ENCODE results near the gene DLD.

DLD gene

GRCh38 chr7:107957436-107957835 lies 66.5 kb downstream of the DLD start:
- no peak for ATAC-seq (ENCODE audit: low read depth)
- H3K4me1 ChIP-seq (ENCODE audit: insufficient read depth, poor library complexity, severe bottlenecking) = peaks cover 18% of the 10 kb centered on the region
- no peaks in the 10 kb centered on the region for H3K9me3 ChIP-seq (ENCODE audit: severe bottlenecking)
- H3K4me3 ChIP-seq (ENCODE audit: severe bottlenecking) = no peak overlapping the region
- H3K27me3 ChIP-seq (ENCODE audit: insufficient read depth, poor library complexity, severe bottlenecking) = no peaks in the 10 kb centered on the region
- DNase-seq (ENCODE audit: low spot score) = no peak
- no peak for TF ChIP-seq CTCF (IDR thresholded peaks at IDR 0.05; ENCODE audit: poor library complexity, severe bottlenecking)
- peaks cover 100% of the 10 kb centered on the region for H3K36me3 ChIP-seq (ENCODE audit: low read depth)
- H3K27ac ChIP-seq (ENCODE audit: poor library complexity, severe bottlenecking) = peak overlapping the region; percentile 96

GRCh38 chr7:107958764-107959526 lies 68.0 kb downstream of the DLD start:
- no peak for TF ChIP-seq CTCF (IDR thresholded peaks at IDR 0.05; ENCODE audit: poor library complexity, severe bottlenecking)
- Histone ChIP-seq H3K4me1 (ENCODE audit: insufficient read depth, poor library complexity, severe bottlenecking) (peaks cover 6% of the 10 kb centered on the region), H3K27ac (ENCODE audit: poor library complexity, severe bottlenecking) (peak overlapping the region; percentile 96), H3K27me3 (ENCODE audit: insufficient read depth, poor library complexity, severe bottlenecking) (no peaks in the 10 kb centered on the region), H3K36me3 (ENCODE audit: low read depth) (peaks cover 100% of the 10 kb centered on the region), H3K4me3 (ENCODE audit: severe bottlenecking) (no peak overlapping the region), H3K9me3 (ENCODE audit: severe bottlenecking) (no peaks in the 10 kb centered on the region)
- ATAC-seq (ENCODE audit: low read depth) (peak; percentile 77), DNase-seq (ENCODE audit: low spot score) (no peak)

DNA sequence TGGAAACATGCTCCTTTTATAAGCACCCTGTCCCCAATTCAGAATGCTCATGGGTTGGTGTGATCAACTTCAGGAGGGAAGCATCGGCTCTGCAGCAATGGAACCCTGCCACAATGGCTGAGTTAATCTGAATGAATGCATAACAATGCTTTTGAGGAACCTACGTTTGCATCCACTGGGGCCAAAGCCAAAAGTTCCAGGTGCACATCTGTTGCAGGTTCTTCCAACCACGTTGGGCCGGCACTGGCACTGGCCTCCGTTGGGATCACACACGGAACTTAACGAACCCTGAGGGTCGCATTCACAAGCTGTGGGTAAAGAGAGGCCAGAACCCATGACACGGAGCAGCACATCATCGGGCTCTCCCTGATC lies 68.5 kb downstream of the DLD start:
- peaks cover 100% of the 10 kb centered on the region for H3K36me3 ChIP-seq (ENCODE audit: low read depth)
- ATAC-seq (ENCODE audit: low read depth) (no peak), DNase-seq (ENCODE audit: low spot score) (no peak)
- no peak for TF ChIP-seq CTCF (IDR thresholded peaks at IDR 0.05; ENCODE audit: poor library complexity, severe bottlenecking)
- H3K27ac ChIP-seq (ENCODE audit: poor library complexity, severe bottlenecking) = peak overlapping the region; percentile 96
- no peak overlapping the region for H3K4me3 ChIP-seq (ENCODE audit: severe bottlenecking)
- H3K4me1 ChIP-seq (ENCODE audit: insufficient read depth, poor library complexity, severe bottlenecking) = peaks cover 6% of the 10 kb centered on the region
- H3K27me3 ChIP-seq (ENCODE audit: insufficient read depth, poor library complexity, severe bottlenecking) = no peaks in the 10 kb centered on the region
- no peaks in the 10 kb centered on the region for H3K9me3 ChIP-seq (ENCODE audit: severe bottlenecking)

- DNase-seq (ENCODE audit: low spot score) = no peak
- Histone ChIP-seq H3K36me3 (ENCODE audit: low read depth) (peaks cover 100% of the 10 kb centered on the region), H3K4me1 (ENCODE audit: insufficient read depth, poor library complexity, severe bottlenecking) (no peaks in the 10 kb centered on the region), H3K9me3 (ENCODE audit: severe bottlenecking) (no peaks in the 10 kb centered on the region), H3K4me3 (ENCODE audit: severe bottlenecking) (no peak overlapping the region), H3K27me3 (ENCODE audit: insufficient read depth, poor library complexity, severe bottlenecking) (no peaks in the 10 kb centered on the region), H3K27ac (ENCODE audit: poor library complexity, severe bottlenecking) (no peak overlapping the region)
- no peak for TF ChIP-seq CTCF (IDR thresholded peaks at IDR 0.05; ENCODE audit: poor library complexity, severe bottlenecking)
- no peak for ATAC-seq (ENCODE audit: low read depth)
These were observed 69.3 kb downstream of the DLD start for GRCh38 chr7:107960272-107960671.

- no peak for TF ChIP-seq CTCF (IDR thresholded peaks at IDR 0.05; ENCODE audit: poor library complexity, severe bottlenecking)
- peaks cover 100% of the 10 kb centered on the region for H3K36me3 ChIP-seq (ENCODE audit: low read depth)
- H3K4me1 ChIP-seq (ENCODE audit: insufficient read depth, poor library complexity, severe bottlenecking) = no peaks in the 10 kb centered on the region
- no peak overlapping the region for H3K27ac ChIP-seq (ENCODE audit: poor library complexity, severe bottlenecking)
- no peaks in the 10 kb centered on the region for H3K9me3 ChIP-seq (ENCODE audit: severe bottlenecking)
- DNase-seq (ENCODE audit: low spot score) (no peak), ATAC-seq (ENCODE audit: low read depth) (no peak)
- H3K27me3 ChIP-seq (ENCODE audit: insufficient read depth, poor library complexity, severe bottlenecking) = no peaks in the 10 kb centered on the region
- H3K4me3 ChIP-seq (ENCODE audit: severe bottlenecking) = no peak overlapping the region
These were observed 70.4 kb downstream of the DLD start for GRCh38 chr7:107961405-107961804.
